GM23338 (cell line): ENCODE data around the gene TTC3. TPM values are rescaled to one million over a fixed set of nuclear protein-coding genes. Genes with fewer than 3 reads are reported as not detected.

Experiments used
- CREB1 ChIP-seq: fragments of 250-450 bp; sonication (Bioruptor Pico); IDR thresholded peaks from 2 replicates; pipeline ENCODE4 v1.5.0; 2020; ENCODE audit warnings: low read depth, mild to moderate bottlenecking, moderate library complexity
- CTCF ChIP-seq, 2 experiments: fragments of 200-600 bp in 1 of 2; sonication (generic) in 1 of 2; conservative IDR thresholded peaks; 2 replicates each; pipeline versions ENCODE4 v1.5.1 to v1.6.1; 2016 to 2017; ENCODE audit warnings: antibody characterized with exemption in 2 of 2, low read depth in 2 of 2, mild to moderate bottlenecking in 2 of 2, moderate library complexity in 1 of 2
- EZH2 ChIP-seq: fragments of 200-600 bp; sonication (generic); IDR thresholded peaks from one replicate; pipeline ENCODE4 v1.8.0; 2017; ENCODE audit warnings: antibody characterized with exemption, mild to moderate bottlenecking, low read depth; ENCODE audit not compliant: unreplicated experiment
- EZH2phosphoT487 ChIP-seq: fragments of 200-600 bp; sonication (generic); IDR thresholded peaks from one replicate; pipeline ENCODE4 v1.8.1; 2018; ENCODE audit warnings: antibody characterized with exemption; ENCODE audit not compliant: unreplicated experiment
- JUNB ChIP-seq: IDR thresholded peaks from one replicate; pipeline ENCODE4 v1.6.1; 2016; ENCODE audit warnings: antibody characterized with exemption; ENCODE audit not compliant: unreplicated experiment
- NANOG ChIP-seq: IDR thresholded peaks from 2 replicates; pipeline ENCODE4 v1.6.1; 2016; ENCODE audit warnings: antibody characterized with exemption, borderline replicate concordance
- POLR2AphosphoS5 ChIP-seq: IDR thresholded peaks from 2 replicates; pipeline ENCODE4 v1.6.1; 2016; ENCODE audit warnings: antibody characterized with exemption, low read depth
- REST ChIP-seq: IDR thresholded peaks from one replicate; pipeline ENCODE4 v1.6.1; 2018; ENCODE audit warnings: antibody characterized with exemption; ENCODE audit not compliant: unreplicated experiment
- STAT1 ChIP-seq: IDR thresholded peaks from one replicate; pipeline ENCODE4 v1.6.1; 2016; ENCODE audit warnings: antibody characterized with exemption; ENCODE audit not compliant: unreplicated experiment
- ZNF114 ChIP-seq: fragments of 250-450 bp; sonication (Bioruptor Pico); IDR thresholded peaks from 2 replicates; pipeline ENCODE4 v1.5.0; 2020; ENCODE audit warnings: mild to moderate bottlenecking, moderate library complexity
- ZNF331 ChIP-seq: fragments of 250-450 bp; sonication (Bioruptor Pico); IDR thresholded peaks from 2 replicates; pipeline ENCODE4 v1.5.0; 2020; ENCODE audit warnings: low read depth, mild to moderate bottlenecking, moderate library complexity
- ZNF462 ChIP-seq: fragments of 250-450 bp; sonication (Bioruptor Pico); IDR thresholded peaks from 2 replicates; pipeline ENCODE4 v1.5.0; 2020; ENCODE audit warnings: mild to moderate bottlenecking, moderate library complexity
- polyA plus RNA-seq: library from polyadenylated mRNA; unstranded; fragments of >200 nt; fragmentation: Nextera tagmentation; extraction: Ambion mirVana; gene quantifications from 2 replicates; pipeline ENCODE4 v1.2.1, GENCODE V29; 2016
- total RNA-seq: library from RNA; depleted of rRNA; stranded (reverse); fragments of >200 nt; shearing (Covaris generic); gene quantifications from 2 replicates; pipeline ENCODE4 v1.2.3, GENCODE V29; 2014

The TTC3 gene
- total and polyA plus RNA-seq, 2 experiments from 2014 or later, result 28.9 to 48.6 TPM

GRCh38 chr21:37223804-37224345, 150.8 kb downstream of the TTC3 start (continued):
- TF ChIP-seq ZNF462 (CRISPR knock-in tag), result no peak
- no peak for TF ChIP-seq CREB1 (CRISPR knock-in tag)
- no peak for TF ChIP-seq REST
- TF ChIP-seq STAT1, result no peak
- TF ChIP-seq ZNF114, result no peak
- no peak for TF ChIP-seq POLR2AphosphoS5
- no peak for TF ChIP-seq JUNB
- no peak for TF ChIP-seq ZNF331
- TF ChIP-seq EZH2phosphoT487, result no peak
- no peak for TF ChIP-seq CTCF (conservative IDR thresholded peaks at IDR 0.05; ENCODE audit: low read depth in 2 of 2)
- no peak for TF ChIP-seq NANOG
- TF ChIP-seq EZH2, result no peak
